CD4-positive, alpha-beta T cell (primary cell): ENCODE results near the gene XRCC3. TPM values are rescaled to one million over a fixed set of nuclear protein-coding genes. Genes with fewer than 3 reads are reported as not detected.
A peak's percentile ranks its signal among the peaks of the same experiment; 100 is the strongest.

Experiments used
- ATAC-seq: fragments of 200-7000 bp; cut with Tn5 transposase; one replicate; pipeline ENCODE4 v1.10.0; 2022; ENCODE audit warnings: mild to moderate bottlenecking; ENCODE audit not compliant: poor library complexity
- CTCF ChIA-PET: fragments of 350-600 bp; sonication (Branson Sonifier 250); formaldehyde crosslinking; loops from one replicate; lab custom pipeline; 2021; ENCODE audit warnings: antibody characterized with exemption, inconsistent platforms; lab: Charles Lee
- POLR2A ChIA-PET: fragments of 350-600 bp; sonication (Branson Sonifier 250); formaldehyde crosslinking; loops from one replicate; lab custom pipeline; 2021; ENCODE audit warnings: antibody characterized with exemption, inconsistent platforms; lab: Charles Lee
- DNase-seq, 14 experiments: peaks; one replicate each; pipeline ENCODE4 v3.0.0-alpha.2; 2013 to 2020; ENCODE audit warnings: mixed read lengths in 2 of 14
- H3K27ac ChIP-seq, 2 donors: one replicate each; pipeline versions ENCODE4 v1.5.1 to v1.7.0; 2013; ENCODE audit warnings: low read length in 2 of 2, low read depth in 1 of 2, mild to moderate bottlenecking in 1 of 2
- H3K27me3 ChIP-seq, 2 experiments: 1 replicate in 1 of 2; 2 replicates in 1 of 2; pipeline versions ENCODE4 v1.6.1 to v1.7.0; 2013; ENCODE audit warnings: low read length in 2 of 2, control low read depth in 1 of 2, mild to moderate bottlenecking in 1 of 2, moderate library complexity in 1 of 2; ENCODE audit not compliant: insufficient read depth in 2 of 2, control insufficient read depth in 1 of 2
- H3K36me3 ChIP-seq: one replicate; pipeline ENCODE4 v1.6.1; 2013; ENCODE audit warnings: low read length, control low read depth; ENCODE audit not compliant: insufficient read depth
- H3K4me1 ChIP-seq: one replicate; pipeline ENCODE4 v1.6.1; 2013; ENCODE audit warnings: low read length, control low read depth; ENCODE audit not compliant: insufficient read depth
- H3K4me3 ChIP-seq: one replicate; pipeline ENCODE4 v1.5.1; 2013; ENCODE audit warnings: mild to moderate bottlenecking, low read length, moderate library complexity
- H3K9me3 ChIP-seq, 2 experiments: 1 replicate in 1 of 2; 2 replicates in 1 of 2; pipeline versions ENCODE4 v1.6.1 to v1.7.0; 2013; ENCODE audit warnings: low read length in 2 of 2, mild to moderate bottlenecking in 2 of 2, control low read depth in 1 of 2, moderate library complexity in 1 of 2; ENCODE audit not compliant: control insufficient read depth in 1 of 2, insufficient read depth in 1 of 2
- H3K27ac Mint-ChIP-seq: one replicate; pipeline ENCODE4 v1.8.0; 2020; ENCODE audit warnings: mixed read lengths
- H3K27me3 Mint-ChIP-seq: one replicate; pipeline ENCODE4 v1.8.0; 2021; ENCODE audit warnings: mixed read lengths
- H3K36me3 Mint-ChIP-seq: one replicate; pipeline ENCODE4 v1.8.0; 2021; ENCODE audit warnings: low read depth, mixed read lengths
- H3K4me1 Mint-ChIP-seq: one replicate; pipeline ENCODE4 v1.8.0; 2021; ENCODE audit warnings: low read depth, mixed read lengths
- H3K4me3 Mint-ChIP-seq: one replicate; pipeline ENCODE4 v1.8.0; 2020; ENCODE audit warnings: mild to moderate bottlenecking, mixed read lengths
- H3K9me3 Mint-ChIP-seq: one replicate; pipeline ENCODE4 v1.8.0; 2020; ENCODE audit warnings: mixed read lengths
- CTCF ChIP-seq: fragments of 200-600 bp; IDR thresholded peaks from one replicate; pipeline ENCODE4 v1.8.0; 2022; ENCODE audit warnings: antibody characterized with exemption, mild to moderate bottlenecking
- intact Hi-C, 2 experiments: fragments of 100-400 bp; cut with DNase I in 1 of 2; cut with micrococcal nuclease in 1 of 2; formaldehyde crosslinking; loops; one replicate each; pipeline versions ENCODE4 v1.15.1 to v1.9.0; 2023 to 2025; cut with DNase I, micrococcal nuclease
- total RNA-seq, 174 experiments: library from RNA in 2 of 174; stranded (reverse) in 2 of 174; gene quantifications; one replicate each; pipeline ENCODE4 v1.2.3 and lab custom pipeline; 2021 to 2026

Gene XRCC3
- total RNA-seq, 2 experiments from 2014 or later, result 4.6 to 4.8 TPM

- no peak for DNase-seq
- no peaks in the 10 kb centered on the region for H3K9me3 ChIP-seq
- no peak overlapping the region for H3K27ac ChIP-seq
- TF ChIP-seq CTCF, result no peak
- Mint-ChIP-seq H3K9me3 (no peaks in the 10 kb centered on the region), H3K4me3 (no peak overlapping the region), H3K4me1 (peaks cover 4% of the 10 kb centered on the region), H3K27ac (no peak overlapping the region), H3K27me3 (no peaks in the 10 kb centered on the region), H3K36me3 (peaks cover 49% of the 10 kb centered on the region)
- no peak for ATAC-seq
- intact Hi-C loops, result no loop called here
- ChIA-PET CTCF (no interaction called here), POLR2A (interaction anchor here (1.1 kb wide), 1 partner anchor 13 kb away, joined by 3 read pairs; the partner anchor contains the start of genes XRCC3 and ZFYVE21)
- no peak overlapping the region for H3K4me3 ChIP-seq
- H3K4me1 ChIP-seq, result peaks cover 7% of the 10 kb centered on the region
- H3K27me3 ChIP-seq, result no peaks in the 10 kb centered on the region
- peaks cover 51% of the 10 kb centered on the region for H3K36me3 ChIP-seq
Measured at GRCh38 chr14:103702095-103702494, 13.2 kb downstream of the XRCC3 start.

GRCh38 chr14:103700753-103701490, 14.3 kb downstream of the XRCC3 start:
- Histone ChIP-seq H3K4me1 (peaks cover 9% of the 10 kb centered on the region), H3K27me3 (no peaks in the 10 kb centered on the region), H3K4me3 (no peak overlapping the region), H3K9me3 (no peaks in the 10 kb centered on the region), H3K27ac (no peak overlapping the region), H3K36me3 (peaks cover 60% of the 10 kb centered on the region)
- Mint-ChIP-seq H3K27me3 (no peaks in the 10 kb centered on the region), H3K27ac (no peak overlapping the region), H3K36me3 (peaks cover 60% of the 10 kb centered on the region), H3K4me1 (peaks cover 4% of the 10 kb centered on the region), H3K4me3 (no peak overlapping the region), H3K9me3 (no peaks in the 10 kb centered on the region)
- ChIA-PET CTCF (no interaction called here), POLR2A (interaction anchor here (0.6 to 1.3 kb wide), 2 partner anchors 15 to 82 kb away, joined by 3 read pairs; partner anchors contain the start of genes XRCC3 and ZFYVE21)
- no peak for ATAC-seq
- intact Hi-C loops, result no loop called here
- TF ChIP-seq CTCF, result no peak
- DNase-seq, result peak in 1 of 14 experiments; percentile 19

- H3K36me3 Mint-ChIP-seq, result peaks cover 64% of the 10 kb centered on the region
- ATAC-seq (no peak), DNase-seq (peak in 1 of 14 experiments; percentile 12)
- ChIA-PET POLR2A (interaction anchor here (1.3 kb wide), 1 partner anchor 15 kb away, joined by 3 read pairs; the partner anchor contains the start of genes XRCC3 and ZFYVE21), CTCF (no interaction called here)
- intact Hi-C loops, result no loop called here
- H3K4me1 Mint-ChIP-seq, result peaks cover 4% of the 10 kb centered on the region
- Histone ChIP-seq H3K4me1 (peaks cover 9% of the 10 kb centered on the region), H3K9me3 (no peaks in the 10 kb centered on the region), H3K27me3 (no peaks in the 10 kb centered on the region), H3K36me3 (peaks cover 65% of the 10 kb centered on the region), H3K4me3 (no peak overlapping the region), H3K27ac (no peak overlapping the region)
- no peak overlapping the region for H3K27ac Mint-ChIP-seq
- no peak overlapping the region for H3K4me3 Mint-ChIP-seq
- TF ChIP-seq CTCF, result no peak
- no peaks in the 10 kb centered on the region for H3K9me3 Mint-ChIP-seq
- no peaks in the 10 kb centered on the region for H3K27me3 Mint-ChIP-seq
Measured at GRCh38 chr14:103699901-103700752, 15.1 kb downstream of the XRCC3 start.
